ENCODE measurements around the gene CIZ1. TPM values are rescaled to one million over a fixed set of nuclear protein-coding genes. Genes with fewer than 3 reads are reported as not detected.
"Not testable (repeated sequence)": the region's sequence is repeated elsewhere in the genome, so short reads cannot be mapped to it uniquely, and the experiment has no call there.

CIZ1 gene
- total RNA-seq, 1 donor from 2014 or later, result 170 TPM

DNA sequence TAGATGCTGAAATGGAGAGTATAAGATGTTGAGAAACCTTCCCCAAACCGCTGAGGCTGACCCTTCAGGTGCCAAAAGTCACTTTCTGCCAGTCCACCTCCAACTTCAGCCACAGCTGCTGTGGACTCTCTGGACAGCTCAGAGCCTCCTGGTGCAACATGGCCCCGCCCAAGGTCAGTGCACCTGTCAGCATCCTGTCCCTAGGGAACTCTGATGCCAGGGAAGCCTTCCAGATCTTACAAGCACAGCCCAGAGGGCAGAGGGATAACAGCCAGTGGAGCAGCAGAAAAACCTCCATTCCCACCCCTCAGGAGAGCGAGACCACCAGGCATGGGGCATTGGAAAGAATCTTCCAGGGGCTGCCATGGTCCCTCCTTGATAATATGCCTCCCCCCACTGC is 53.4 kb downstream of the CIZ1 start:
- Mint-ChIP-seq H3K36me3 (ENCODE audit: unreplicated experiment) (peaks cover 4% of the 10 kb centered on the region), H3K27me3 (ENCODE audit: unreplicated experiment) (peaks cover 43% of the 10 kb centered on the region), H3K27ac (ENCODE audit: unreplicated experiment) (no peak overlapping the region), H3K4me1 (ENCODE audit: unreplicated experiment) (peaks cover 5% of the 10 kb centered on the region), H3K4me3 (ENCODE audit: unreplicated experiment) (no peak overlapping the region), H3K9me3 (ENCODE audit: unreplicated experiment) (peaks cover 13% of the 10 kb centered on the region)
- TF ChIP-seq CTCF (IDR thresholded peaks at IDR 0.05), result no peak
- DNase-seq (ENCODE audit: extremely low spot score, unreplicated experiment), result no peak

DNA sequence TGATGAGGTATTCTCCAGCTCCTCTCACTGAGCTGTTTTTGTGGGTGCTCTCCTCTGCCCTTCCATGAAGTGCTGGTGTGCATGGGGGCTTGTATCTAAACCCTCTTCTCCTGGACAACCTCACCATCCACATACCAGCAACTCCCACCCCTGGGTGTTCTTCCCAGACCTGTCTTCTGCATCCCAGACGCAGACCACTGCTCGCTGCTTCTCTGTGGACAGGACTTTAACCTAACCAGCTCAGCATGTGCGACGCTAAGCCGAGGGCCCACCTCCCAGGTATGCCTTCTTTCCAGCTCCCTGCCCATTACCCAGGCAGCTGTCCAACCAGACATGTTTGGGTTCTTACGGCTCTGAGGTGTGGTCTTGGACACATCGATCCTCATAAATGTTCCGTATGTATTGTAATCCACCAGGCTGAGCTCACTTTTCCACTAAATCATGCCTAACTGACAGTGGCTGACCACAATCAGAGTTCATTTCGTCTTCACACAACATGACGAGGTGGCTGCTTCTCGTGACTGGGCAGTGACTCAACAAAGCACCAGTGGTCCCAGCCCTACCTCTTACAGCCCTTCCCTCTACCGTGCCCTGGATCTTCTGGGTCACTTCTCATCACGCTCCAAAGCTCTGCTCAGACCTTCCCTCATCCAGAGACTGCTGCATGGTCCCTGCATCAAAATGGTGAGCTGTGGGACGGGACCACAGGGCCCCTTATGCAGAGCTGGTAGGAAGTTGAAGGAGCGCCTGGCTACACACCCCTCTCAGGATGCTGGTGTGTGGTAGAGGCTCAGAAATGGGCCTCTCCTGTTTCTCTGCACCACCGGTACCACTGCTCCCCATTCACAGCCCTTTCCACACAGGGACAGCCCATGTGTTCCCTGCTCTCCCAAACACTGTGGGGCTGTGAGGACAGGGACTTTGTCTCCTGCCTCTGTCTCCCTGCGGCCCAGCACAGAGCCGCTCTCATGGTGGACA is 54.3 kb downstream of the CIZ1 start:
- Mint-ChIP-seq H3K27ac (ENCODE audit: unreplicated experiment) (no peak overlapping the region), H3K9me3 (ENCODE audit: unreplicated experiment) (peaks cover 13% of the 10 kb centered on the region), H3K36me3 (ENCODE audit: unreplicated experiment) (peaks cover 4% of the 10 kb centered on the region), H3K27me3 (ENCODE audit: unreplicated experiment) (peaks cover 50% of the 10 kb centered on the region), H3K4me1 (ENCODE audit: unreplicated experiment) (peaks cover 7% of the 10 kb centered on the region), H3K4me3 (ENCODE audit: unreplicated experiment) (no peak overlapping the region)
- no peak for DNase-seq (ENCODE audit: extremely low spot score, unreplicated experiment)
- no peak for TF ChIP-seq CTCF (IDR thresholded peaks at IDR 0.05)

DNA sequence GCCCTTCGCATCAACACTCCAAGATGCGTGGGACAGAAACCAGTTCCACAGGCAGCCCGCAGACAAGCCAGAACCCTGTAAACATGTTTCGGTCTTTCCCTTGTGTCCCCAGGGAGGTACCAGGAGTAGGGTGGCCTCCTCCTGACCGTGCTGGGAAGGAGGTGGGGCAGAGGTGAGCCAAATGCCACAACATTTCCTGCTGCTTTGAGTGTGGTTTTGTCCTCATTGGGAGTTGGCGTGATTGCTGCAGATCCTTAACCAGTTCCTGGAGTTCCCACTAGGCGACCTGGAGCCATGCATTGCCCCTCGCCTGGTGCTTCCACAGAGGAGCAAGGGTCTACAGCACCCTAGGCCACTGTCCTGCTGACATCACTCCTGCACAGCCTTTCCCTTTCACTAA is 55.8 kb downstream of the CIZ1 start:
- H3K4me1 Mint-ChIP-seq (ENCODE audit: unreplicated experiment); H3K4me3 Mint-ChIP-seq (ENCODE audit: unreplicated experiment); H3K27ac Mint-ChIP-seq (ENCODE audit: unreplicated experiment); DNase-seq (ENCODE audit: extremely low spot score, unreplicated experiment); H3K36me3 Mint-ChIP-seq (ENCODE audit: unreplicated experiment): not testable (repeated sequence)
- Mint-ChIP-seq H3K9me3 (ENCODE audit: unreplicated experiment) (peaks cover 13% of the 10 kb centered on the region), H3K27me3 (ENCODE audit: unreplicated experiment) (peaks cover 63% of the 10 kb centered on the region)

- not testable (repeated sequence) for H3K27ac Mint-ChIP-seq (ENCODE audit: unreplicated experiment)
- H3K9me3 Mint-ChIP-seq (ENCODE audit: unreplicated experiment), result peaks cover 13% of the 10 kb centered on the region
- H3K4me1 Mint-ChIP-seq (ENCODE audit: unreplicated experiment), result peaks cover 16% of the 10 kb centered on the region
These were observed 59.2 kb downstream of the CIZ1 start for GRCh38 chr9:128132139-128132538.

DNA sequence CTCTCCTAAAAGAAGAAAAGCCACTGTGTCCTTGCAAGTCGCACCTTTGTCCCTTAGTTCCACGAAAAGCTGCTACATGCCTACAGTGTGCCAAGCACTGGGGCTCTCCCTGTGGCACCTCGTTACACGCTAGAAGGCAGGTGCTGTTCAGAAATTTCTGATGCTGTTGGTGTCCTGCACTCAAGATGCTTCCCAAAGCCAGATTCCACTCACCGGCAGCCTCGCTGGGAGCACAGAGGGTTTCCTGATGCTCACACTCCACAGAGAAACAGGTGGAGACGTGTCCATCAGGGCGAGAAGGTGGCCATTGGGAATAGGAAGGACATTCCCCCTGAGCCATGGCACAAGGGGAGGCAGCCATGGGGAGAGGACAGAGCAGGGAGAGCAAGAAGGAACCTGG is 60.0 kb downstream of the CIZ1 start:
- H3K27ac Mint-ChIP-seq (ENCODE audit: unreplicated experiment); DNase-seq (ENCODE audit: extremely low spot score, unreplicated experiment); H3K36me3 Mint-ChIP-seq (ENCODE audit: unreplicated experiment); H3K4me3 Mint-ChIP-seq (ENCODE audit: unreplicated experiment): not testable (repeated sequence)
- Mint-ChIP-seq H3K27me3 (ENCODE audit: unreplicated experiment) (peaks cover 51% of the 10 kb centered on the region), H3K9me3 (ENCODE audit: unreplicated experiment) (peaks cover 13% of the 10 kb centered on the region), H3K4me1 (ENCODE audit: unreplicated experiment) (peaks cover 22% of the 10 kb centered on the region)

More at GRCh38 chr9:128132139-128132538, 59.2 kb downstream of the CIZ1 start:
- peaks cover 58% of the 10 kb centered on the region for H3K27me3 Mint-ChIP-seq (ENCODE audit: unreplicated experiment)
- not testable (repeated sequence) for H3K4me3 Mint-ChIP-seq (ENCODE audit: unreplicated experiment); DNase-seq (ENCODE audit: extremely low spot score, unreplicated experiment); H3K36me3 Mint-ChIP-seq (ENCODE audit: unreplicated experiment)

GRCh38 chr9:128130651-128131050 is 60.7 kb downstream of the CIZ1 start:
- not testable (repeated sequence) for H3K36me3 Mint-ChIP-seq (ENCODE audit: unreplicated experiment); H3K4me3 Mint-ChIP-seq (ENCODE audit: unreplicated experiment); H3K27ac Mint-ChIP-seq (ENCODE audit: unreplicated experiment); DNase-seq (ENCODE audit: extremely low spot score, unreplicated experiment)
- peaks cover 46% of the 10 kb centered on the region for H3K27me3 Mint-ChIP-seq (ENCODE audit: unreplicated experiment)
- H3K4me1 Mint-ChIP-seq (ENCODE audit: unreplicated experiment), result peaks cover 26% of the 10 kb centered on the region
- peaks cover 13% of the 10 kb centered on the region for H3K9me3 Mint-ChIP-seq (ENCODE audit: unreplicated experiment)

- H3K4me1 Mint-ChIP-seq (ENCODE audit: unreplicated experiment), result peaks cover 30% of the 10 kb centered on the region
- peaks cover 13% of the 10 kb centered on the region for H3K9me3 Mint-ChIP-seq (ENCODE audit: unreplicated experiment)
- not testable (repeated sequence) for H3K27ac Mint-ChIP-seq (ENCODE audit: unreplicated experiment); H3K4me3 Mint-ChIP-seq (ENCODE audit: unreplicated experiment); H3K36me3 Mint-ChIP-seq (ENCODE audit: unreplicated experiment); DNase-seq (ENCODE audit: extremely low spot score, unreplicated experiment)
- TF ChIP-seq CTCF (IDR thresholded peaks at IDR 0.05), result peak; percentile 55
- peaks cover 41% of the 10 kb centered on the region for H3K27me3 Mint-ChIP-seq (ENCODE audit: unreplicated experiment)
These were observed 61.3 kb downstream of the CIZ1 start for GRCh38 chr9:128129976-128130590.

Data from osteocyte (in vitro differentiated cells).